ENCODE results near the gene MYBPC3. TPM values are rescaled to one million over a fixed set of nuclear protein-coding genes. Genes with fewer than 3 reads are reported as not detected.

Gene MYBPC3
- total and polyA plus RNA-seq, 2 donors, result 0.09 to 0.55 TPM

GRCh38 chr11:47347137-47347536 lies 5.4 kb downstream of the MYBPC3 start:
- no peak overlapping the region for H3K27ac ChIP-seq (ENCODE audit: low read depth in 1 of 2, low read length in 1 of 2)
- no peaks in the 10 kb centered on the region for H3K36me3 ChIP-seq (ENCODE audit: control insufficient read depth in 2 of 2, insufficient read depth in 2 of 2, low read length in 1 of 2)
- H3K27me3 ChIP-seq (ENCODE audit: control insufficient read depth in 2 of 2, insufficient read depth in 1 of 2, low read length in 1 of 2), result no peaks in the 10 kb centered on the region
- 94% methylated on average over 5 of the region's 5 CpGs for WGBS
- no peak for DNase-seq (ENCODE audit: low read depth in 6 of 9, low spot score in 9 of 9)
- no peak overlapping the region for H3K4me3 ChIP-seq (ENCODE audit: low read length in 2 of 2)
- H3K4me1 ChIP-seq (ENCODE audit: control insufficient read depth in 2 of 2, insufficient read depth in 2 of 2, low read length in 2 of 2), result no peaks in the 10 kb centered on the region
- H3K9me3 ChIP-seq (ENCODE audit: control insufficient read depth in 2 of 2, insufficient read depth in 1 of 2, low read length in 1 of 2), result no peaks in the 10 kb centered on the region

- Histone ChIP-seq H3K27ac (ENCODE audit: low read depth in 1 of 2, low read length in 1 of 2) (no peak overlapping the region), H3K4me3 (ENCODE audit: low read length in 2 of 2) (no peak overlapping the region), H3K27me3 (ENCODE audit: control insufficient read depth in 2 of 2, insufficient read depth in 1 of 2, low read length in 1 of 2) (no peaks in the 10 kb centered on the region), H3K4me1 (ENCODE audit: control insufficient read depth in 2 of 2, insufficient read depth in 2 of 2, low read length in 2 of 2) (no peaks in the 10 kb centered on the region), H3K9me3 (ENCODE audit: control insufficient read depth in 2 of 2, insufficient read depth in 1 of 2, low read length in 1 of 2) (no peaks in the 10 kb centered on the region), H3K36me3 (ENCODE audit: control insufficient read depth in 2 of 2, insufficient read depth in 2 of 2, low read length in 1 of 2) (no peaks in the 10 kb centered on the region)
- no peak for DNase-seq (ENCODE audit: low read depth in 6 of 9, low spot score in 9 of 9)
- 97% methylated on average over 18 of the region's 18 CpGs for WGBS
Measured at GRCh38 chr11:47345890-47346563, 6.5 kb downstream of the MYBPC3 start.

- H3K27ac ChIP-seq (ENCODE audit: low read depth in 1 of 2, low read length in 1 of 2), result no peak overlapping the region
- no peaks in the 10 kb centered on the region for H3K4me1 ChIP-seq (ENCODE audit: control insufficient read depth in 2 of 2, insufficient read depth in 2 of 2, low read length in 2 of 2)
- no peaks in the 10 kb centered on the region for H3K27me3 ChIP-seq (ENCODE audit: control insufficient read depth in 2 of 2, insufficient read depth in 1 of 2, low read length in 1 of 2)
- no peak overlapping the region for H3K4me3 ChIP-seq (ENCODE audit: low read length in 2 of 2)
- 97% methylated on average over 15 of the region's 15 CpGs for WGBS
- H3K36me3 ChIP-seq (ENCODE audit: control insufficient read depth in 2 of 2, insufficient read depth in 2 of 2, low read length in 1 of 2), result no peaks in the 10 kb centered on the region
- no peaks in the 10 kb centered on the region for H3K9me3 ChIP-seq (ENCODE audit: control insufficient read depth in 2 of 2, insufficient read depth in 1 of 2, low read length in 1 of 2)
- no peak for DNase-seq (ENCODE audit: low read depth in 6 of 9, low spot score in 9 of 9)
Measured at GRCh38 chr11:47342854-47343253, 9.6 kb downstream of the MYBPC3 start.

- Histone ChIP-seq H3K27ac (ENCODE audit: low read depth in 1 of 2, low read length in 1 of 2) (no peak overlapping the region), H3K4me1 (ENCODE audit: control insufficient read depth in 2 of 2, insufficient read depth in 2 of 2, low read length in 2 of 2) (no peaks in the 10 kb centered on the region), H3K36me3 (ENCODE audit: control insufficient read depth in 2 of 2, insufficient read depth in 2 of 2, low read length in 1 of 2) (no peaks in the 10 kb centered on the region), H3K9me3 (ENCODE audit: control insufficient read depth in 2 of 2, insufficient read depth in 1 of 2, low read length in 1 of 2) (no peaks in the 10 kb centered on the region), H3K27me3 (ENCODE audit: control insufficient read depth in 2 of 2, insufficient read depth in 1 of 2, low read length in 1 of 2) (no peaks in the 10 kb centered on the region), H3K4me3 (ENCODE audit: low read length in 2 of 2) (no peak overlapping the region)
- no peak for DNase-seq (ENCODE audit: low read depth in 6 of 9, low spot score in 9 of 9)
- 97% methylated on average over 24 of the region's 24 CpGs for WGBS
Measured at GRCh38 chr11:47342036-47342803, 10.3 kb downstream of the MYBPC3 start.

GRCh38 chr11:47340980-47341775 lies 11.3 kb downstream of the MYBPC3 start:
- DNase-seq (ENCODE audit: low read depth in 6 of 9, low spot score in 9 of 9), result no peak
- no peaks in the 10 kb centered on the region for H3K36me3 ChIP-seq (ENCODE audit: control insufficient read depth in 2 of 2, insufficient read depth in 2 of 2, low read length in 1 of 2)

GRCh38 chr11:47340010-47340409 lies 12.5 kb downstream of the MYBPC3 start:
- Histone ChIP-seq H3K4me1 (ENCODE audit: control insufficient read depth in 2 of 2, insufficient read depth in 2 of 2, low read length in 2 of 2) (no peaks in the 10 kb centered on the region), H3K27me3 (ENCODE audit: control insufficient read depth in 2 of 2, insufficient read depth in 1 of 2, low read length in 1 of 2) (no peaks in the 10 kb centered on the region), H3K9me3 (ENCODE audit: control insufficient read depth in 2 of 2, insufficient read depth in 1 of 2, low read length in 1 of 2) (no peaks in the 10 kb centered on the region), H3K36me3 (ENCODE audit: control insufficient read depth in 2 of 2, insufficient read depth in 2 of 2, low read length in 1 of 2) (no peaks in the 10 kb centered on the region), H3K4me3 (ENCODE audit: low read length in 2 of 2) (no peak overlapping the region), H3K27ac (ENCODE audit: low read depth in 1 of 2, low read length in 1 of 2) (no peak overlapping the region)
- no peak for DNase-seq (ENCODE audit: low read depth in 6 of 9, low spot score in 9 of 9)
- WGBS, result 87% methylated on average over 9 of the region's 9 CpGs

More at GRCh38 chr11:47340980-47341775, 11.3 kb downstream of the MYBPC3 start:
- WGBS, result 93% methylated on average over 18 of the region's 18 CpGs
- no peaks in the 10 kb centered on the region for H3K27me3 ChIP-seq (ENCODE audit: control insufficient read depth in 2 of 2, insufficient read depth in 1 of 2, low read length in 1 of 2)
- H3K9me3 ChIP-seq (ENCODE audit: control insufficient read depth in 2 of 2, insufficient read depth in 1 of 2, low read length in 1 of 2), result no peaks in the 10 kb centered on the region
- no peak overlapping the region for H3K27ac ChIP-seq (ENCODE audit: low read depth in 1 of 2, low read length in 1 of 2)
- no peak overlapping the region for H3K4me3 ChIP-seq (ENCODE audit: low read length in 2 of 2)
- H3K4me1 ChIP-seq (ENCODE audit: control insufficient read depth in 2 of 2, insufficient read depth in 2 of 2, low read length in 2 of 2), result no peaks in the 10 kb centered on the region

GRCh38 chr11:47338396-47339241 lies 13.9 kb downstream of the MYBPC3 start:
- no peaks in the 10 kb centered on the region for H3K9me3 ChIP-seq (ENCODE audit: control insufficient read depth in 2 of 2, insufficient read depth in 1 of 2, low read length in 1 of 2)
- H3K36me3 ChIP-seq (ENCODE audit: control insufficient read depth in 2 of 2, insufficient read depth in 2 of 2, low read length in 1 of 2), result no peaks in the 10 kb centered on the region
- H3K4me3 ChIP-seq (ENCODE audit: low read length in 2 of 2), result no peak overlapping the region
- no peaks in the 10 kb centered on the region for H3K27me3 ChIP-seq (ENCODE audit: control insufficient read depth in 2 of 2, insufficient read depth in 1 of 2, low read length in 1 of 2)
- no peak overlapping the region for H3K27ac ChIP-seq (ENCODE audit: low read depth in 1 of 2, low read length in 1 of 2)
- no peak for DNase-seq (ENCODE audit: low read depth in 6 of 9, low spot score in 9 of 9)
- 98% methylated on average over 27 of the region's 27 CpGs for WGBS
- peaks cover 6 to 9% of the 10 kb centered on the region in 2 donors for H3K4me1 ChIP-seq (ENCODE audit: control insufficient read depth in 2 of 2, insufficient read depth in 2 of 2, low read length in 2 of 2)

- Histone ChIP-seq H3K4me1 (ENCODE audit: control insufficient read depth in 2 of 2, insufficient read depth in 2 of 2, low read length in 2 of 2) (peaks cover 6 to 11% of the 10 kb centered on the region in 2 donors), H3K27me3 (ENCODE audit: control insufficient read depth in 2 of 2, insufficient read depth in 1 of 2, low read length in 1 of 2) (no peaks in the 10 kb centered on the region), H3K27ac (ENCODE audit: low read depth in 1 of 2, low read length in 1 of 2) (no peak overlapping the region), H3K36me3 (ENCODE audit: control insufficient read depth in 2 of 2, insufficient read depth in 2 of 2, low read length in 1 of 2) (no peaks in the 10 kb centered on the region), H3K4me3 (ENCODE audit: low read length in 2 of 2) (no peak overlapping the region), H3K9me3 (ENCODE audit: control insufficient read depth in 2 of 2, insufficient read depth in 1 of 2, low read length in 1 of 2) (no peaks in the 10 kb centered on the region)
- 94% methylated on average over 34 of the region's 34 CpGs for WGBS
- no peak for DNase-seq (ENCODE audit: low read depth in 6 of 9, low spot score in 9 of 9)
Measured at GRCh38 chr11:47337229-47337924, 15.1 kb downstream of the MYBPC3 start.

All from thymus (tissue), 11 donors.